GM12878 (cell line): Measurements from ENCODE around the gene CBLB. TPM values are rescaled to one million over a fixed set of nuclear protein-coding genes. Genes with fewer than 3 reads are reported as not detected.

Experiments used
- ATAC-seq: fragments of 200-7000 bp; cut with Tn5 transposase; 3 replicates; pipeline ENCODE4 v1.9.1; 2020; ENCODE audit warnings: mild to moderate bottlenecking, moderate library complexity
- BruUV-seq: library from RNA; stranded (reverse); fragments of 400-500 nt; replicated peaks from 2 replicates; lab custom pipeline; 2021; lab: Mats Ljungman, UMichigan
- CTCF ChIA-PET: fragments of 300-600 bp; sonication (Branson Sonifier 250); formaldehyde crosslinking; extraction: SDS; loops from one replicate; lab custom pipeline; 2021; ENCODE audit warnings: inconsistent platforms; lab: Yijun Ruan, JAX
- POLR2A ChIA-PET: fragments of 350-600 bp; formaldehyde crosslinking; extraction: SDS; loops from one replicate; lab custom pipeline; 2021; ENCODE audit warnings: inconsistent platforms; lab: Charles Lee
- RAD21 ChIA-PET: fragments of 300-600 bp; sonication (Branson Sonifier 250); formaldehyde crosslinking; loops from one replicate; lab custom pipeline; 2023; ENCODE audit warnings: antibody characterized with exemption; ENCODE audit not compliant: unreplicated experiment; lab: Charles Lee
- SMC1A ChIA-PET: fragments of 300-600 bp; sonication (Branson Sonifier 250); formaldehyde crosslinking; loops from one replicate; lab custom pipeline; 2023; ENCODE audit not compliant: unreplicated experiment, uncharacterized antibody; lab: Charles Lee
- DNase-seq: peaks from one replicate; pipeline ENCODE4 v3.0.0-alpha.2; 2011; ENCODE audit warnings: low read depth, low spot score
- FAIRE-seq: peaks from 3 replicates; lab custom pipeline; 2011; peaks lifted over from hg19 to GRCh38; lab: Jason Lieb, UNC
- H2AFZ ChIP-seq: 2 replicates; pipeline ENCODE4 v1.6.0; 2011; ENCODE audit warnings: low read depth, low read length, control low read depth; ENCODE audit not compliant: control insufficient read depth
- H3K27ac ChIP-seq: 2 replicates; pipeline ENCODE4 v1.5.1; 2011; ENCODE audit warnings: control low read depth; ENCODE audit not compliant: control insufficient read depth, insufficient read depth
- H3K27me3 ChIP-seq, 2 experiments: replicated peaks in 1 of 2; 2 replicates each; pipeline versions ENCODE4 v1.6.0 to v1.6.1; 2011; ENCODE audit warnings: low read length in 1 of 2; ENCODE audit not compliant: control insufficient read depth in 2 of 2, insufficient read depth in 2 of 2
- H3K36me3 ChIP-seq, 2 experiments: 2 replicates each; pipeline ENCODE4 v1.5.1; 2011; ENCODE audit warnings: low read length in 1 of 2; ENCODE audit not compliant: control insufficient read depth in 2 of 2, insufficient read depth in 2 of 2
- H3K4me1 ChIP-seq: 2 replicates; pipeline ENCODE4 v1.6.1; 2011; ENCODE audit warnings: mild to moderate bottlenecking, low read length, moderate library complexity, mixed read lengths; ENCODE audit not compliant: control insufficient read depth, insufficient read depth
- H3K4me2 ChIP-seq: 2 replicates; pipeline ENCODE4 v1.6.0; 2011; ENCODE audit warnings: control low read depth; ENCODE audit not compliant: control insufficient read depth, insufficient read depth
- H3K4me3 ChIP-seq: fragments of 200-600 bp; sonication (generic); 2 replicates; pipeline ENCODE4 v1.5.1; 2016
- H3K79me2 ChIP-seq: 2 replicates; pipeline ENCODE4 v1.6.0; 2011; ENCODE audit warnings: low read length; ENCODE audit not compliant: control insufficient read depth, insufficient read depth
- H3K9ac ChIP-seq: 2 replicates; pipeline ENCODE4 v1.8.0; 2011; ENCODE audit warnings: low read length, control low read depth, mixed read lengths; ENCODE audit not compliant: control insufficient read depth, insufficient read depth
- H3K9me3 ChIP-seq: replicated peaks from 3 replicates; pipeline ENCODE4 v1.5.1; 2011; ENCODE audit warnings: mild to moderate bottlenecking, low read length; ENCODE audit not compliant: control insufficient read depth, insufficient read depth
- H4K20me1 ChIP-seq: 2 replicates; pipeline ENCODE4 v1.6.0; 2011; ENCODE audit not compliant: control insufficient read depth, insufficient read depth
- ASH2L ChIP-seq: fragments of 300-600, 200-600 bp; sonication (generic); IDR thresholded peaks from 2 replicates; pipeline ENCODE4 v1.6.1; 2017; ENCODE audit warnings: low read depth, mild to moderate bottlenecking, borderline replicate concordance
- CBX5 ChIP-seq: sonication (generic); IDR thresholded peaks from 2 replicates; pipeline ENCODE4 v1.6.1; 2016; ENCODE audit warnings: low read depth, moderate library complexity, mild to moderate bottlenecking, inconsistent platforms
- EZH2 ChIP-seq: IDR thresholded peaks from 2 replicates; pipeline ENCODE4 v1.6.1; 2012; ENCODE audit warnings: low read depth, mild to moderate bottlenecking, control low read depth, inconsistent platforms, low read length, borderline replicate concordance; ENCODE audit not compliant: control insufficient read depth
- FOXK2 ChIP-seq: fragments of 450-650 bp; IDR thresholded peaks from 2 replicates; pipeline ENCODE4 v1.6.1; 2017; ENCODE audit warnings: mild to moderate bottlenecking, moderate library complexity
- IKZF2 ChIP-seq, 2 experiments: fragments of 450-650 bp; IDR thresholded peaks; 2 replicates each; pipeline ENCODE4 v1.6.1; 2017; ENCODE audit warnings: mild to moderate bottlenecking in 2 of 2, moderate library complexity in 2 of 2
- MEF2A ChIP-seq: IDR thresholded peaks from 2 replicates; pipeline ENCODE4 v1.6.1; 2011; ENCODE audit warnings: low read depth, mild to moderate bottlenecking, low read length, moderate library complexity; ENCODE audit not compliant: insufficient read depth
- MEF2B ChIP-seq: fragments of 450-650 bp; IDR thresholded peaks from 2 replicates; pipeline ENCODE4 v1.6.1; 2018; ENCODE audit warnings: mild to moderate bottlenecking, moderate library complexity; ENCODE audit not compliant: partially characterized antibody, poor library complexity, severe bottlenecking
- NFYA ChIP-seq: IDR thresholded peaks from 2 replicates; pipeline ENCODE4 v1.6.1; 2011; ENCODE audit warnings: low read depth, mild to moderate bottlenecking, low read length, improper control_type of control experiment, borderline replicate concordance
- NR2C1 ChIP-seq: fragments of 450-650 bp; IDR thresholded peaks from 2 replicates; pipeline ENCODE4 v1.6.1; 2017; ENCODE audit warnings: antibody characterized with exemption, mild to moderate bottlenecking, moderate library complexity
- RAD21 ChIP-seq: IDR thresholded peaks from 2 replicates; pipeline ENCODE4 v1.6.1; 2011; ENCODE audit warnings: mild to moderate bottlenecking, low read depth, low read length, moderate library complexity; ENCODE audit not compliant: insufficient read depth
- RUNX3 ChIP-seq: IDR thresholded peaks from 2 replicates; pipeline ENCODE4 v1.6.1; 2012; ENCODE audit warnings: low read length, inconsistent platforms
- SIN3A ChIP-seq: IDR thresholded peaks from 2 replicates; pipeline ENCODE4 v1.6.1; 2012; ENCODE audit warnings: low read depth, low read length, improper control_type of control experiment
- SMARCA5 ChIP-seq: fragments of 450-650 bp; IDR thresholded peaks from 2 replicates; pipeline ENCODE4 v1.6.1; 2017; ENCODE audit warnings: mild to moderate bottlenecking
- SMC3 ChIP-seq: IDR thresholded peaks from 2 replicates; pipeline ENCODE4 v1.6.1; 2011; ENCODE audit warnings: low read length, improper control_type of control experiment, borderline replicate concordance
- SP1 ChIP-seq: IDR thresholded peaks from one replicate; pipeline ENCODE4 v1.6.1; 2011; ENCODE audit warnings: low read depth, low read length
- SRF ChIP-seq, 2 experiments: IDR thresholded peaks; 2 replicates each; pipeline ENCODE4 v1.6.1; 2011; ENCODE audit warnings: low read depth in 2 of 2, low read length in 2 of 2, mild to moderate bottlenecking in 1 of 2, moderate library complexity in 1 of 2
- TBL1XR1 ChIP-seq: IDR thresholded peaks from 2 replicates; pipeline ENCODE4 v1.6.1; 2012; ENCODE audit warnings: low read depth, low read length, improper control_type of control experiment
- WGBS: methylation state at CpG from one replicate; pipeline ENCODE4 v1.1.6; 2016; ENCODE audit warnings: low lambda C conversion rate; ENCODE audit not compliant: insufficient replicate concordance, insufficient coverage; ENCODE audit errors: missing lambda C conversion rate; 5-methylcytosine and 5-hydroxymethylcytosine counted together
- in situ Hi-C: fragments of 300-500 bp; cut with MboI; formaldehyde crosslinking; loops from 9 replicates; pipeline ENCODE4 v1.14.3; 2018; ENCODE audit warnings: mixed read lengths
- intact Hi-C: fragments of 100-400 bp; cut with micrococcal nuclease; formaldehyde crosslinking; loops from one replicate; pipeline ENCODE4 v1.14.2; 2022; ENCODE audit not compliant: unreplicated experiment
- polyA plus RNA-seq, 11 experiments: library from polyadenylated mRNA; depleted of rRNA in 4 of 11; unstranded in 6 of 11; stranded (reverse) in 5 of 11; fragments of >200 nt; fragmentation: Nextera tagmentation in 4 of 11; fragmentation: Illumina TruSeq in 1 of 11; extraction: Ambion mirVana in 4 of 11; extraction: Trizol in 1 of 11; gene quantifications; 1 replicate in 1 of 11; 2 replicates in 10 of 11; pipeline versions ENCODE4 v1.2.1 to v1.2.3, GENCODE V29; 2011 to 2016; ENCODE audit warnings: inconsistent platforms in 2 of 11, missing spikeins in 2 of 11, low read depth in 1 of 11
- total RNA-seq, 4 experiments: library from RNA; depleted of rRNA in 3 of 4; stranded (reverse); fragments of >200 nt in 3 of 4; fragmentation: Illumina TruSeq in 1 of 4; extraction: Trizol in 1 of 4; gene quantifications; 2 replicates each; pipeline versions ENCODE4 v1.2.1 to v1.2.3, GENCODE V29; 2013 to 2021
- TF ChIP-seq, protein P1 (sequence below): fragments of 450-650 bp; IDR thresholded peaks from 2 replicates; pipeline ENCODE4 v1.6.1; 2017; ENCODE audit warnings: low read depth, mild to moderate bottlenecking, moderate library complexity
- TF ChIP-seq, protein P2 (sequence below): fragments of 150-350 bp; IDR thresholded peaks from 2 replicates; pipeline ENCODE4 v1.6.1; 2016; ENCODE audit warnings: low read depth, low read length

Gene CBLB
- total and polyA plus RNA-seq, 10 of the 15 experiments (the other 5 are each of a cell fraction or from before 2014, with no cell fraction given): 17.2 to 107 (median 41.9) TPM

DNA sequence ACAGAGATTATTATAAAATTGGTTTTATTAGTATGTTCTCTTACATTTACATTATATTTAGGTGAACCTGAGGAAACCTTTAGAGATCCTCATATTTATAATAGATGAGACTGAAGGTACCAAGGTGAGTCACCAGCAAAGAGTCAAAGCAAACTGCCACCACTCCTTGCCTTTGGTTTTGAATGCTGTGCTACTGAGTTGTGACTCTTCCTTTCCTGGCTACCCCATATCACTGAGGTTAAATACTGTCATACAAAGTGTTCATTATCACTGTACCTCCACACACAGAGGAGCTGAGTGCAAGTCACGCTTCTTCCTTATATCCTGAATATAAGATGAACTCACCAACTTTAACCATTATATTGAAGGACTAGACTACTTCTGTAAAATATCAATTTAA, 168.2 kb downstream of the CBLB start:
- intact Hi-C loops (no loop called here), in situ Hi-C loops (no loop called here)
- Histone ChIP-seq H3K4me2 (no peak overlapping the region), H3K4me1 (no peaks in the 10 kb centered on the region), H3K36me3 (peaks cover 1 to 4% of the 10 kb centered on the region in 2 experiments; a peak in 3 of 4 replicates), H3K27me3 (no peaks in the 10 kb centered on the region), H3K4me3 (no peak overlapping the region), H3K79me2 (no peaks in the 10 kb centered on the region), H3K9me3 (no peaks in the 10 kb centered on the region), H3K27ac (no peak overlapping the region), H3K9ac (no peak overlapping the region), H2AFZ (no peak overlapping the region), H4K20me1 (no peaks in the 10 kb centered on the region)
- 100% methylated on average over 1 of the region's 1 CpG for WGBS
- SMC1A ChIA-PET: no interaction called here
- FAIRE-seq (no peak), DNase-seq (no peak), ATAC-seq (no peak)
- CTCF ChIA-PET: interaction anchor here (1.0 to 1.4 kb wide), 2 partner anchors 12 to 909 kb away, joined by 4 to 6 read pairs; no protein-coding TSS in a partner anchor
- TF ChIP-seq FOXK2 (no peak), RUNX3 (no peak), SRF (IDR thresholded peaks at IDR 0.05; ENCODE audit: low read depth in 2 of 2, low read length in 2 of 2) (no peak), EZH2 (no peak), NR2C1 (no peak), CBX5 (no peak), ASH2L (no peak), TBL1XR1 (no peak), NFYA (no peak), SIN3A (no peak), SMC3 (no peak), SP1 (no peak), SMARCA5 (no peak), MEF2B (no peak), MEF2A (no peak), RAD21 (no peak), IKZF2 (IDR thresholded peaks at IDR 0.05) (no peak)
- TF ChIP-seq, protein P1, sequence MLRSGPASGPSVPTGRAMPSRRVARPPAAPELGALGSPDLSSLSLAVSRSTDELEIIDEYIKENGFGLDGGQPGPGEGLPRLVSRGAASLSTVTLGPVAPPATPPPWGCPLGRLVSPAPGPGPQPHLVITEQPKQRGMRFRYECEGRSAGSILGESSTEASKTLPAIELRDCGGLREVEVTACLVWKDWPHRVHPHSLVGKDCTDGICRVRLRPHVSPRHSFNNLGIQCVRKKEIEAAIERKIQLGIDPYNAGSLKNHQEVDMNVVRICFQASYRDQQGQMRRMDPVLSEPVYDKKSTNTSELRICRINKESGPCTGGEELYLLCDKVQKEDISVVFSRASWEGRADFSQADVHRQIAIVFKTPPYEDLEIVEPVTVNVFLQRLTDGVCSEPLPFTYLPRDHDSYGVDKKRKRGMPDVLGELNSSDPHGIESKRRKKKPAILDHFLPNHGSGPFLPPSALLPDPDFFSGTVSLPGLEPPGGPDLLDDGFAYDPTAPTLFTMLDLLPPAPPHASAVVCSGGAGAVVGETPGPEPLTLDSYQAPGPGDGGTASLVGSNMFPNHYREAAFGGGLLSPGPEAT: no peak
- TF ChIP-seq, protein P2, sequence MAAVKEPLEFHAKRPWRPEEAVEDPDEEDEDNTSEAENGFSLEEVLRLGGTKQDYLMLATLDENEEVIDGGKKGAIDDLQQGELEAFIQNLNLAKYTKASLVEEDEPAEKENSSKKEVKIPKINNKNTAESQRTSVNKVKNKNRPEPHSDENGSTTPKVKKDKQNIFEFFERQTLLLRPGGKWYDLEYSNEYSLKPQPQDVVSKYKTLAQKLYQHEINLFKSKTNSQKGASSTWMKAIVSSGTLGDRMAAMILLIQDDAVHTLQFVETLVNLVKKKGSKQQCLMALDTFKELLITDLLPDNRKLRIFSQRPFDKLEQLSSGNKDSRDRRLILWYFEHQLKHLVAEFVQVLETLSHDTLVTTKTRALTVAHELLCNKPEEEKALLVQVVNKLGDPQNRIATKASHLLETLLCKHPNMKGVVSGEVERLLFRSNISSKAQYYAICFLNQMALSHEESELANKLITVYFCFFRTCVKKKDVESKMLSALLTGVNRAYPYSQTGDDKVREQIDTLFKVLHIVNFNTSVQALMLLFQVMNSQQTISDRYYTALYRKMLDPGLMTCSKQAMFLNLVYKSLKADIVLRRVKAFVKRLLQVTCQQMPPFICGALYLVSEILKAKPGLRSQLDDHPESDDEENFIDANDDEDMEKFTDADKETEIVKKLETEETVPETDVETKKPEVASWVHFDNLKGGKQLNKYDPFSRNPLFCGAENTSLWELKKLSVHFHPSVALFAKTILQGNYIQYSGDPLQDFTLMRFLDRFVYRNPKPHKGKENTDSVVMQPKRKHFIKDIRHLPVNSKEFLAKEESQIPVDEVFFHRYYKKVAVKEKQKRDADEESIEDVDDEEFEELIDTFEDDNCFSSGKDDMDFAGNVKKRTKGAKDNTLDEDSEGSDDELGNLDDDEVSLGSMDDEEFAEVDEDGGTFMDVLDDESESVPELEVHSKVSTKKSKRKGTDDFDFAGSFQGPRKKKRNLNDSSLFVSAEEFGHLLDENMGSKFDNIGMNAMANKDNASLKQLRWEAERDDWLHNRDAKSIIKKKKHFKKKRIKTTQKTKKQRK: no peak
- BruUV-seq: no TSS peak
- POLR2A ChIA-PET: interaction anchor here (0.8 kb wide), 1 partner anchor 137 kb away, joined by 3 read pairs; no protein-coding TSS in a partner anchor
- RAD21 ChIA-PET: no interaction called here
